ENCODE results near the gene ASB15. TPM values are rescaled to one million over a fixed set of nuclear protein-coding genes. Genes with fewer than 3 reads are reported as not detected.

ASB15 gene
- total RNA-seq (2022; extraction: Qiagen RNA extraction; ENCODE audit: low read depth) = not detected in 5 replicates

DNA sequence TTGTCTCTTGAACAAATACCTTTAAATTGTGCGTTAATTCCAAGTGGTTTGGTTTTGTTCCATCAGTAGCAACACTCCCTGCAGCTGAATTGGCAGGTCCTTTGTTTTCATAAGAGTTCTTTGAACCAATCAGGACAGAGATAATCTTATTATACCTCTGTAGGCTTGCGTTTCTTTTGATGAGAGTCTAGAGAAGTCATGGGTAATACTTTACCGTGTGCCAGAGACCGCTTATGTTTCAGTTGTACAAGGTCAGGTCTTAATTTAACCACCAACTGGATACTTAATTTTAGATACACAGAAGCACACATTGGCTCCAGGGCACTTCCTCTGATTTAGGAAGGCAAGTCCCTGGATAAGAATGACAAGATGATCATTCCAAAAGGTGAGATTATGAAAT is at the start of gene ASB15:
TSS of gene ASB15 (plus strand) at position 292 of the 400 bp plus-strand sequence. CDS start 12,682 bp downstream, outside the sequence.

DNA sequence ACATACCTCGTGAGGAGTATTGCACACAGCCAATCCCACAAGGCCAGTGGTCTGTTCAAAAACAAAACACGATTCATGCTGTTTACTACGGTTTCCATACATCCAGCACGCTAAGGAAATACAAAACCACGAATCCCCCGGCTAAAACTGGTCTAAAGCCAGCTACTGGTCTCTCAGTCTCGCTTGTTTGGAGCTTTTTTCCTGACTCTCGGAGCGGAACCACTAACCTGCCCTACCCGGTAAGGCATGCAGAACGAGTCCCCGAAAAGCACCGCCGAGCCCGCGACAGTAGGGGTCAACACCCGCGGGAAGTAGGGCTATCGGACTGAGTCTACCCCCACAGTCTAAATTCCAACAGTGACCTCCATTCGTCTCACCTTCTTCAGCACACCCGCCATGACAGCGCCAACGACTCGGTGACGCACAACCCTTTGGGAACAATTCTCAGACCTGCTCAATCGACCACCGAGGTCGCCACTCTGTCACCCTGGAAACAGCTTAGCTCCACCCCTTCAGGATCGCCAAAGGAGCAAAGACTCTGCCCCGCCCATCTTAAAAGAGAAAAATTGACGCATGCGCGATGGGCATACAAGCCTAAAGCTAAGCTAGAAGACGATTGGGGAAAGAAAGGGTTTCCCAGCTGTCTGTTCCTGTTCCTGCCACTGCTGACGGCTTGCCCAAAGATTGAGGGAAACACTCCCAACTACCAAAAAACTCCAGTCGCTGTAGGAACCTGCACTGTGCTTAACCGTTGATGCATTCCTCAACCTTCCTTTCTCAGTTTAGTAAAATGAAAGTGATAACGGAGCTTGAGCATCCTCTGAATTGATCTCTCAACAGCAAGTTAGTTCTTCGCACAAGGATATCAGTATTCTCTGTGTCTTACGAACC is 44.0 kb upstream of the ASB15 start, which contains the start of gene NDUFA5:
TSS of gene NDUFA5 (minus strand) at position 421 of the 891 bp plus-strand sequence. CDS start at position 398, 23 bp downstream.

DNA sequence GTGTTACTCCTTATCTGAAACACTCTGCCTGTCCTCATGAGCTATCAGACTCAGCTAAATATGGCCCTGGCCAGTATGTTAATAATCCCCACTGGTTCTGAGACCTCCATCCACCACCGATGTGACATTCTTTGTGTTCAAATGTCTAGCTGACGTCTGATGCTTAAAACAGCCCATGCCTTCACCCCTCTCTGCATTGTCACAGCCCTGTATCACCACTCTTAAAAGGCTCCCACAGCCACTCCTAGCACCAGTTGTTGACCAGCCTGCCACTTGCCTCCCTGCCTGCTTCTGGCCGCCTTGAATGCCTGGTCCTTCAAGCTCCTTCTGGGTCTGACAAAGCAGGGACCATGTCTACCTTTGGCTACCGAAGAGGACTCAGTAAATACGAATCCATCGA is 54.0 kb downstream of the ASB15 start, which contains the start of gene LMOD2:
TSS of gene LMOD2 (plus strand) at position 253 of the 400 bp plus-strand sequence. CDS start at position 351, 98 bp downstream.

Other genes starting within 250 kb of the ASB15 start
- 0.03 to 0.08 TPM (median 0.06 TPM) in 3 of 5 replicates, not detected in the others for gene IQUB, start 67.2 kb upstream of the ASB15 start, total RNA-seq (2022; extraction: Qiagen RNA extraction; ENCODE audit: low read depth)
- gene NDUFA5, start 44.0 kb upstream of the ASB15 start, total RNA-seq (2022; extraction: Qiagen RNA extraction; ENCODE audit: low read depth) = 25.8 to 52.0 TPM (median 32.9 TPM) in 5 replicates
- gene LMOD2, start 54.0 kb downstream of the ASB15 start, total RNA-seq (2022; extraction: Qiagen RNA extraction; ENCODE audit: low read depth) = not detected in 5 replicates
- gene WASL, start 147.2 kb downstream of the ASB15 start, total RNA-seq (2022; extraction: Qiagen RNA extraction; ENCODE audit: low read depth) = 20.8 to 25.6 TPM (median 21.9 TPM) in 5 replicates
- 0.08 to 0.13 TPM (median 0.09 TPM) in 3 of 5 replicates, not detected in the others for gene HYAL4, start 243.3 kb downstream of the ASB15 start, total RNA-seq (2022; extraction: Qiagen RNA extraction; ENCODE audit: low read depth)